Heart left ventricle (tissue), 13 donors: ENCODE results near the gene PDPR.
"Not testable (repeated sequence)": the region's sequence is repeated elsewhere in the genome, so short reads cannot be mapped to it uniquely, and the experiment has no call there.

Experiments
- CTCF ChIP-seq, 12 donors: fragments of 200-600 bp; sonication (generic) in 4 of 12; IDR thresholded peaks; one replicate each; pipeline versions ENCODE4 v1.5.0 to v1.8.0; 2018 to 2022; ENCODE audit warnings: antibody characterized with exemption in 12 of 12, mild to moderate bottlenecking in 5 of 12
- POLR2A ChIP-seq, 2 donors: fragments of 450-650 bp; IDR thresholded peaks; one replicate each; pipeline ENCODE4 v1.6.1; 2017; ENCODE audit warnings: antibody characterized with exemption in 2 of 2, mild to moderate bottlenecking in 2 of 2, moderate library complexity in 2 of 2
- donor health status: ischemic (EF 13 %, LVEDD 7.1; RV severe dilation, severe dysfunction).
- donor health status: DM: no; HTN: yes; CAD: no.
- donor health status: DM: no; HTN: no; CAD: no.
- donor health status: ischemic (EF 25% LVEDD 6.9; RV normal size, moderate dysfunction).
- donor health status: ischemic (EF 25% LVEDD 5.7; RV mildly dilated, moderate dysfunction).
- donor health status: ischemic (EF 35%, LVEDD 5.7; RV mildly dilated, moderate dysfunction).
- donor health status: nonischemic (EF 11% LVEDD 7.7; RV severe dilation, severe dysfunction).
- donor health status: DM: yes; HTN: yes; CAD: no.
- donor health status: PGD.
- donor health status: ischemic (EF 29% LVEDD 5.4; RV normal size, mild dysfunction).
- donor health status: nonischemic (EF 23%, LVEDD 6.1; RV moderate dilation, normal function).

GRCh38 chr16:70190574-70190973 is 76.4 kb downstream of the PDPR start:
- not testable (repeated sequence) for TF ChIP-seq POLR2A, CTCF (IDR thresholded peaks at IDR 0.05)
